ENCODE results near the gene CSTF3.
"Not testable (repeated sequence)": the region's sequence is repeated elsewhere in the genome, so short reads cannot be mapped to it uniquely, and the experiment has no call there.

The CSTF3 gene

DNA sequence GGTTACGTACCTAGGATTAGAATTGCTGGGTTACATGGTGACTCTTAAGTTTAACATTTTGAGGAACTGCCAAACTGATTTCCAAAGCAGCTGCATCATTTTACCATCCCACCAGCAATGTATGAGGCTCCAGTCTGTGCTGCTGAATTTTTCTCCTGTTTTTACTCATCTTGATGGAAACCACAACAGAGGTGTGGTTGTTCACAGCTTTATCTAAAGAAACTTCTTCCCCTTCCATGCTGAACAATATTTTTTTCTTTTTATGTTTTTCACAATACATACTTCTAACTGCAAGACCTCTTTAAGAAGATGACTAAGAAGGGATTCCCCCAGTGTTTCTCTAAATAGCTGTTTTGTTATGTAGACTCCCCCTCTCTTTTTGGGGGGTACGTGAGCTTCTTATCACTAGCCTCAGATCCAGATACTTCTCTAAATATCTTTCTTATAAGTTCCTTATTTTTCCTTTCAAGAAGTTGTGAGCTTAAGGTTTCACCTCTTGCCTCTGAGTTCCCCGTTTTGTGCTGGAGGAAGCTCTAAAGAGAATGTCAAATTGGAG is 97.9 kb downstream of the CSTF3 start:
- H3K9me3 ChIP-seq (replicated peaks in 1 of 11): no peaks in the 10 kb centered on the region
- TF ChIP-seq Cebpa-rat (IDR thresholded peaks at IDR 0.05): peak in 1 of 11 experiments; percentile 24; a peak in 1 of 22 replicates
- peaks cover 64 to 89% (median 72%) of the 10 kb centered on the region in 11 experiments for H3K36me3 ChIP-seq
- H4K20me1 ChIP-seq: peaks cover 0 to 31% (median 0%) of the 10 kb centered on the region in 11 experiments; a peak in 6 of 22 replicates
- H3K27me3 ChIP-seq: no peaks in the 10 kb centered on the region
- peak overlapping the region in 10 of 11 experiments; percentile 43 to 87 (median 74); a peak in 18 of 22 replicates for H3K27ac ChIP-seq
- H3K4me2 ChIP-seq: peak overlapping the region; percentile 11 to 91 (median 54); a peak in 21 of 22 replicates
- H3K4me1 ChIP-seq: peaks cover 17 to 66% (median 39%) of the 10 kb centered on the region in 10 experiments
- H3K9ac ChIP-seq: peak overlapping the region in 6 of 11 experiments; percentile 41 to 66 (median 60); a peak in 11 of 22 replicates
- no peak overlapping the region for H3K4me3 ChIP-seq

DNA sequence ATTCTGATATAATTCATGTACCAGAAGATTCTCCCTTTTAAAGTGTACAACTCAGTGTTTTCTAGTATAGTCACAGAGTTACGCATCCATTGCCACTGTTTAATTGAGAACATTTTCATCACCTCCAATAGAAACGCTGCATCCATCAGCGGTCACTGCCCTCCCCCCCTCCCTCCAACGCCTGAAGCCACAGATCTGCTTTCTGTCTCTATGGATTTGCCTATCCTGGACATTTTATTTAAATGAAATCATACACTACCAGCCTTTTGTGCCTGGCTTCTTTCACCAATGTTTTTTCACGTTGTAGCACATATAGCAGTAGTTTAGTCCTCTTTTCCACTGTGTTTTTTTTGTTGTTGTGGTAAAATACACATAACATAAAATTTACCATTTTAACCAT is 99.1 kb downstream of the CSTF3 start:
- H3K36me3 ChIP-seq: peaks cover 62 to 87% (median 73%) of the 10 kb centered on the region in 11 experiments
- H3K27ac ChIP-seq: peak overlapping the region in 7 of 11 experiments; percentile 43 to 87 (median 79); a peak in 10 of 22 replicates
- H3K4me2 ChIP-seq: peak overlapping the region in 4 of 11 experiments; percentile 77 to 91 (median 82); a peak in 8 of 22 replicates
- peaks cover 17 to 66% (median 39%) of the 10 kb centered on the region in 10 experiments for H3K4me1 ChIP-seq
- TF ChIP-seq Cebpa-rat (IDR thresholded peaks at IDR 0.05): no peak
- no peaks in the 10 kb centered on the region for H3K27me3 ChIP-seq
- no peaks in the 10 kb centered on the region for H3K9me3 ChIP-seq (replicated peaks in 1 of 11)
- H3K4me3 ChIP-seq: no peak overlapping the region
- peak overlapping the region in 1 of 11 experiments; percentile 62; a peak in 1 of 22 replicates for H3K9ac ChIP-seq
- H4K20me1 ChIP-seq: peaks cover 0 to 26% (median 0%) of the 10 kb centered on the region in 11 experiments; a peak in 7 of 22 replicates

DNA sequence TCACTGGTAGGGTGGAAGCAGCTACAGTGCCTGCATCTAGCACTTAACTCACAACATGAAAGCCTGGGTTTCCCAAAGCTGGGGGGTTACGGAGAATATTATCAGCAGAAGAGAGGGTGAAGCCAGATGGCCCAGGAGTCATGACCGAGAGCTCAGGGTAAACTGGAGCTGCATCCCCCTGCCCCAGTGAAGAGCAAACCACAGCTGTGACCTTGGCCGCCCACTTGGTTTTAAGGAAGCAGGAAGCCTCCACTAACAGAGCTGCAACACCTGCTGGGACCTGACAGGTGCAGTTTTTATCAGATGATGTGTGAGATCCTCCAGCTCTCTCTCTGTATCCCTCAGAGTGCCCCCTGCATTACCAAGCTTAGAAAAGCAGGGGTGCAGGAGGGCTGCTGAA is 101.0 kb downstream of the CSTF3 start:
- Histone ChIP-seq H3K9ac (0 out of 22 replicates have a peak overlapping the region, but pooled peaks of 1 of the 11 experiments have one; percentile 21), H3K27me3 (no peaks in the 10 kb centered on the region), H3K4me2 (peak overlapping the region in 3 of 11 experiments; percentile 38 to 91 (median 68); a peak in 5 of 22 replicates), H3K4me1 (peaks cover 17 to 59% (median 39%) of the 10 kb centered on the region in 10 experiments), H3K36me3 (peaks cover 58 to 90% (median 67%) of the 10 kb centered on the region in 11 experiments), H3K4me3 (no peak overlapping the region), H3K27ac (peak overlapping the region in 3 of 11 experiments; percentile 21 to 87 (median 69); a peak in 3 of 22 replicates), H4K20me1 (peaks cover 0 to 15% (median 0%) of the 10 kb centered on the region in 11 experiments; a peak in 6 of 22 replicates), H3K9me3 (replicated peaks in 1 of 11) (no peaks in the 10 kb centered on the region)
- no peak for TF ChIP-seq Cebpa-rat (IDR thresholded peaks at IDR 0.05)

DNA sequence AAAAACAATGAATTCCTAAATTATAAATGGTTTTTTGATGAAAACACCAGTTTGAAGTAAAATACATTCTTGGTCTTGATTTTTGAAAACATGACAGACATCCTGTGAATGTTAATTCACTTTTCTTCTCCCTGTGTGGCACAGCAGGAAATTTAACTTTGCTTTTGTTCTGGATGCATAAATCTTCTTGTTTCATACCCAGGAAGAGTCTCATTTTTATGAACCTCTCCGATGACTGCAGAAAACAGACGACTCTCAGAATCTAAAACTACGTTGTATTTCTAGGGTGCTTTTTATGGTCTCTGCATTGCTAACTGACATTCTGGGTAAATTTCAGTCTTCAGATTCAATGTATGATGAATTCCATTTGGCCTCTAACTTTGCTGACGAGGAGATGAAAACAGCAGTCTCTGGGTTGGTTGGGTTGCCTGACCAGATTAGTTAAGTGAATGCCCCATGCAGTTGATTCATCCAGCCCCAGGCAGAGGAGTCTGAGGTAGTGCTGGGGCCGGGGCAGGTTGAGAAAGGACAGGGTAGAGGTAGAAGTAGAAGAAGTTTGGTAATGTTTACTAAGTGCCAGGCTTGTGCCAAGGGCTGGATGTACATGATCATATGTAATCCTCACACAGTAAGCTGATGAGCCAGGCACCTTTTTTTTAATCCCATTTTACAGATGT is 101.8 kb downstream of the CSTF3 start:
- Histone ChIP-seq H3K4me1 (peaks cover 13 to 51% (median 32%) of the 10 kb centered on the region in 10 experiments), H3K27me3 (no peaks in the 10 kb centered on the region), H3K9ac (no peak overlapping the region), H4K20me1 (peaks cover 0 to 9% (median 0%) of the 10 kb centered on the region in 11 experiments; a peak in 5 of 22 replicates), H3K27ac (0 out of 22 replicates have a peak overlapping the region, but pooled peaks of 1 of the 11 experiments have one; percentile 87), H3K4me3 (no peak overlapping the region), H3K4me2 (no peak overlapping the region), H3K36me3 (peaks cover 60 to 92% (median 74%) of the 10 kb centered on the region in 11 experiments), H3K9me3 (replicated peaks in 1 of 11) (no peaks in the 10 kb centered on the region)
- no peak for TF ChIP-seq Cebpa-rat (IDR thresholded peaks at IDR 0.05)

DNA sequence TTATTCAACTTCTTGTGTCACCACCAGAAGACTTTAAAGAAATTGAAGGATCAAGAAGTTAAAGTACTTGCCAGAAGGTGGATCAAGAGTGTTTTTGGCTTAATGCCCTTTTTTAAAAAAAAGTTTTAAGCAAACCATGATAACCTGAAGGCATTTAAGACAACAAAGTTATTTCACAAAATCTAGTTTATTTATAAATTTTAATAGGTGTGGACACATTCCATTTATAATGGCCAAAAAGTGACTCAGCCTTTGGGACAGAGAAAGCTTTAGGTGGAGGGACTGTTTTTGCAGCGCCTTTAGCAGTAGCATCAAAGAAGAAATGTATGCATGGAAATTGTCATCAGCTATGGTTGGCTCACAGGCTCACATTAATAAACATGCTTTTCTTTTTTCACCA is 104.0 kb downstream of the CSTF3 start:
- Histone ChIP-seq H3K27me3 (no peaks in the 10 kb centered on the region), H3K4me3 (no peak overlapping the region), H3K27ac (no peak overlapping the region), H3K9me3 (replicated peaks in 1 of 11) (no peaks in the 10 kb centered on the region), H3K4me2 (no peak overlapping the region), H4K20me1 (no peaks in the 10 kb centered on the region; a peak in 3 of 22 replicates), H3K4me1 (peaks cover 0 to 49% (median 15%) of the 10 kb centered on the region in 10 experiments; a peak in 13 of 20 replicates), H3K36me3 (peaks cover 70 to 90% (median 80%) of the 10 kb centered on the region in 11 experiments), H3K9ac (no peak overlapping the region)
- no peak for TF ChIP-seq Cebpa-rat (IDR thresholded peaks at IDR 0.05)

DNA sequence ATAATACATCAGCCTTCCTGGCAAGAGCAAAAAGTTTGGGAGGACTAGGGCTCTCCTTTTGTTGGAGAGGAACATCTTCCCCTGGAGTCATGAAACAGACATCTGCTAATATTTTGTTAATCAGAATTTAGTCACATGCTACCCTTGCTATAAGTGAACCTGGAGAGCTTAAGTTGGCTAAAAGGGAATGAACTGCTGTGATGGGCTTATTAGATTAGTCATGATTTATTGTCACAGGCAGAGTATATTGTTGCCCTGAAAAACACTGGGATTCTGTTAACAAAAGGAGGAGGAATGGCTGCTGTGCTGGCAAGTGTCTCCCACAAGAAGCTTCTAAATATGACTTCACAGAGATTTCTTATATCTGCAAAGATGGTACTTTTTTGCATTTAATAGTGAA is 105.9 kb downstream of the CSTF3 start:
- Histone ChIP-seq H3K4me1 (peaks cover 0 to 52% (median 9%) of the 10 kb centered on the region in 10 experiments; a peak in 14 of 20 replicates), H4K20me1 (no peaks in the 10 kb centered on the region; a peak in 3 of 22 replicates), H3K9me3 (replicated peaks in 1 of 11) (no peaks in the 10 kb centered on the region), H3K27me3 (no peaks in the 10 kb centered on the region), H3K9ac (no peak overlapping the region), H3K27ac (no peak overlapping the region), H3K4me2 (no peak overlapping the region), H3K4me3 (no peak overlapping the region), H3K36me3 (peaks cover 56 to 80% (median 65%) of the 10 kb centered on the region in 11 experiments)
- TF ChIP-seq Cebpa-rat (IDR thresholded peaks at IDR 0.05): no peak

DNA sequence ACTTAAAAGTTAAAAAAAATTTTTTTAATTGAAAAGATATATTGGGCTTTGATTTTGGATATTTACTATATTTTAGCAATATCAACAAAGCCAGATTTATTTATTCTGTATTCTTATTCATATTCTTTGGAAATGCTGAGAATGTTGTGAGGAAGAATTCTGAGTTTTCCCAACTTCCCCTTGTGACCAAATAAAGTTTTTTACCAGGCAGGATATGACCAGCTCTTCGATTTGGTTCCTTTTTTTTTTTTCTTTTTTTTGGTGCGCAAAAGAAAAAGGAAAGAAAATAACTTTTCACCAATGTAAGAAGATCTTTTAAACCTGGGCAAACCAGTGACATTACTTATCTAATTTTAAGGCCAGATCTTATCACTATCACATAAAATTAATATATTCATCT is 109.0 kb downstream of the CSTF3 start:
- no peak for TF ChIP-seq Cebpa-rat (IDR thresholded peaks at IDR 0.05)
- Histone ChIP-seq H3K27me3 (no peaks in the 10 kb centered on the region), H3K9ac (peak overlapping the region in 4 of 11 experiments; percentile 30 to 77 (median 54); a peak in 7 of 22 replicates)

DNA sequence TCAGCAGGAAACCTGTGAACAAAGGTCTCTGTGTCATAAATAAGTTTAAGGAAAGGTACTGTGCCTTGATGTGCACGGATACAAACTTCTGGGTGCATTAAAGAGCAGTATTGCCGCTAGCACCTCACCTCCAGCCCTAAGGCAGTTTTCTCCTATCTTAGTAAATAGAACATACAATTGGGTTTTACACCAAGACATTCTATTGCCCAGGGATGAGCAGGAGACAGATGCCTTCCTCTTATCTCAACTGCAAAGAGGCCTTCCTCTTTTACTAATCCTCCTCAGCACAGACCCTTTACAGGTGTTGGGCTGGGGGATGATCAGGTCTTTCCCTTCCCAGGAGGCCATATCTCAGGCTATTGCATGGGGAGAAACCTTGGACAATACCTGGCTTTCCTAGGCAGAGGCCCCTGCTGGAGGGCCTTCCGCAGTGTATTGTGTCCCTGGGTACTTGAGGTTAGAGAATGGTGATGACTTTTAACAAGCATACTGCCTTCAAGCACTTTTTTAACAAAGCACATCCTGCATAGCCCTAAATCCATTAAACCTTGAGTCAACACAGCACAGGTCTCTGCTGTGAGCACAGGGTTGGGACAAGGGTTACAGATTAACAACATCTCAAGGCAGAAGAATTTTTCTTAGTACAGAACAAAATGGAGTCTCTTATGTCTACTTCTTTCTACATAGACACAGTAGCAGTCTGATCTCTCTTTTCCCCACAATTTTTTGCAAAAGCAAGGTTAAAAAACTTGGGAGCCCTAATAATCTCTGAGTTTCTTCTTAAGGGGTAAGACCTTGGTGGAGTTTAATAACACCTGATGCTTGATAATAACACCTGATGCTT is 111.5 kb downstream of the CSTF3 start:
- peak overlapping the region in 4 of 11 experiments; percentile 42 to 67 (median 56); a peak in 6 of 22 replicates for H3K4me2 ChIP-seq
- H3K36me3 ChIP-seq: peaks cover 29 to 71% (median 48%) of the 10 kb centered on the region in 11 experiments
- peak overlapping the region in 4 of 11 experiments; percentile 52 to 74 (median 58); a peak in 6 of 22 replicates for H3K27ac ChIP-seq
- not testable (repeated sequence) for H3K4me3 ChIP-seq, H4K20me1 ChIP-seq, H3K9ac ChIP-seq, H3K27me3 ChIP-seq
- peaks cover 0 to 77% (median 16%) of the 10 kb centered on the region in 10 experiments; a peak in 14 of 20 replicates for H3K4me1 ChIP-seq
- H3K9me3 ChIP-seq (replicated peaks in 1 of 11): peaks cover 8 to 16% (median 14%) of the 10 kb centered on the region in 11 experiments; a peak in 19 of 22 replicates

More for the DNA sequence above, 109.0 kb downstream of the CSTF3 start:
- Histone ChIP-seq H4K20me1 (no peaks in the 10 kb centered on the region; a peak in 2 of 22 replicates), H3K4me2 (peak overlapping the region in 6 of 11 experiments; percentile 8 to 91 (median 70); a peak in 12 of 22 replicates), H3K4me3 (peak overlapping the region in 1 of 10 experiments; percentile 26; a peak in 1 of 20 replicates), H3K27ac (peak overlapping the region in 6 of 11 experiments; percentile 18 to 86 (median 68); a peak in 9 of 22 replicates), H3K4me1 (peaks cover 0 to 71% (median 16%) of the 10 kb centered on the region in 10 experiments; a peak in 14 of 20 replicates), H3K9me3 (replicated peaks in 1 of 11) (no peaks in the 10 kb centered on the region), H3K36me3 (peaks cover 32 to 65% (median 41%) of the 10 kb centered on the region in 11 experiments; a peak in 21 of 22 replicates)
